Liver (tissue), 3 donors: ENCODE measurements around the gene GATA1.

Source experiments
- CTCF ChIP-seq: fragments of 150-350 bp; IDR thresholded peaks from 2 replicates; pipeline ENCODE4 v1.5.1; 2017; ENCODE audit warnings: improper control_type of control experiment, low read depth, low read length; ENCODE audit not compliant: missing input control
- TAF1 ChIP-seq: conservative IDR thresholded peaks from 2 replicates; pipeline ENCODE4 v1.6.1; 2016; ENCODE audit warnings: antibody characterized with exemption, mild to moderate bottlenecking
- donor health status: healthy.
- donor health status: healthy.

DNA sequence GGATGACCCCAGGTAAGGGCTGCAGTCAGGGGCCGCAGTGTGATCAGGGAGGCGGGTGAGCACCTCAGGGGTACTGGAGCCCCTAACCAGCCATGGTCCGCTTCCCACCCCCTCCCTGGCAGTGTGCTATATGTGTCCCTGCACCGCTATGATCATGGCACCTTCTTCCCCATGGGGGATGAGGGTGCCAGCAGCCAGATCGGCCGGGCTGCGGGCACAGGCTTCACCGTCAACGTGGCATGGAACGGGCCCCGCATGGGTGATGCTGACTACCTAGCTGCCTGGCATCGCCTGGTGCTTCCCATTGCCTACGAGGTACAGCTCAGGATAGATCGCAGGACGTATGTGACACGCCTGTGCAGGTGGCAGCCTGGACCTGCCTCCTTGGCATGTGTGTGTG is 31.7 kb downstream of the GATA1 start:
- no peak for TF ChIP-seq CTCF
- TF ChIP-seq TAF1: no peak
